Calu3 (cell line): Measurements from ENCODE around the gene FBXO44. TPM values are rescaled to one million over a fixed set of nuclear protein-coding genes. Genes with fewer than 3 reads are reported as not detected.
A peak's percentile ranks its signal among the peaks of the same experiment; 100 is the strongest.

Source experiments
- BruUV-seq: library from RNA; stranded (reverse); fragments of 400-500 nt; replicated peaks from 2 replicates; lab custom pipeline; 2021; lab: Mats Ljungman, UMichigan
- CTCF ChIA-PET: fragments of 300-600 bp; sonication (Branson Sonifier 250); formaldehyde crosslinking; loops from one replicate; lab custom pipeline; 2022; ENCODE audit warnings: antibody characterized with exemption; lab: Charles Lee
- DNase-seq: peaks from one replicate; pipeline ENCODE4 v3.0.0; 2022
- H3K27ac Mint-ChIP-seq: one replicate; pipeline ENCODE4 v1.8.0; 2022; ENCODE audit warnings: mixed read lengths; ENCODE audit not compliant: unreplicated experiment
- H3K27me3 Mint-ChIP-seq: one replicate; pipeline ENCODE4 v1.8.0; 2022; ENCODE audit warnings: mixed read lengths; ENCODE audit not compliant: unreplicated experiment
- H3K36me3 Mint-ChIP-seq: one replicate; pipeline ENCODE4 v1.8.0; 2022; ENCODE audit warnings: mild to moderate bottlenecking, moderate library complexity, mixed read lengths; ENCODE audit not compliant: insufficient read depth, unreplicated experiment
- H3K4me1 Mint-ChIP-seq: one replicate; pipeline ENCODE4 v1.8.0; 2022; ENCODE audit warnings: mild to moderate bottlenecking, low read depth, mixed read lengths; ENCODE audit not compliant: unreplicated experiment
- H3K4me3 Mint-ChIP-seq: one replicate; pipeline ENCODE4 v1.8.0; 2022; ENCODE audit warnings: mild to moderate bottlenecking, low read depth, moderate library complexity, mixed read lengths; ENCODE audit not compliant: unreplicated experiment
- H3K9me3 Mint-ChIP-seq: one replicate; pipeline ENCODE4 v1.8.0; 2022; ENCODE audit warnings: low read depth, mixed read lengths; ENCODE audit not compliant: unreplicated experiment
- CTCF ChIP-seq: fragments of 200-600 bp; IDR thresholded peaks from one replicate; pipeline ENCODE4 v1.8.0; 2022; ENCODE audit warnings: antibody characterized with exemption; ENCODE audit not compliant: unreplicated experiment
- intact Hi-C: fragments of 100-400 bp; cut with micrococcal nuclease; formaldehyde crosslinking; loops from one replicate; pipeline ENCODE4 v1.10.0; 2022; ENCODE audit not compliant: unreplicated experiment
- total RNA-seq: library from RNA; stranded (reverse); gene quantifications from 2 replicates; pipeline ENCODE4 v1.2.3, GENCODE V29; 2022

Gene FBXO44
- total RNA-seq, 1 experiment from 2014 or later = 9.8 TPM

GRCh38 chr1:11676386-11677103 is 21.9 kb downstream of the FBXO44 start:
- H3K4me3 Mint-ChIP-seq = no peak overlapping the region
- TF ChIP-seq CTCF = no peak
- intact Hi-C loops = no loop called here
- H3K36me3 Mint-ChIP-seq = peaks cover 16% of the 10 kb centered on the region
- no peak overlapping the region for H3K27ac Mint-ChIP-seq
- CTCF ChIA-PET = interaction anchor here (0.6 to 0.7 kb wide), 2 partner anchors 1081 to 1223 kb away, joined by 3 read pairs; no protein-coding TSS in a partner anchor
- no TSS peak for BruUV-seq
- DNase-seq = no peak
- no peaks in the 10 kb centered on the region for H3K4me1 Mint-ChIP-seq
- no peaks in the 10 kb centered on the region for H3K27me3 Mint-ChIP-seq
- H3K9me3 Mint-ChIP-seq = no peaks in the 10 kb centered on the region

- DNase-seq = no peak
- TF ChIP-seq CTCF = no peak
- Mint-ChIP-seq H3K9me3 (no peaks in the 10 kb centered on the region), H3K4me1 (no peaks in the 10 kb centered on the region), H3K27me3 (no peaks in the 10 kb centered on the region), H3K36me3 (peaks cover 19% of the 10 kb centered on the region), H3K4me3 (no peak overlapping the region), H3K27ac (no peak overlapping the region)
- CTCF ChIA-PET = no interaction called here
- no TSS peak for BruUV-seq
- intact Hi-C loops = no loop called here
Measured at GRCh38 chr1:11678442-11678841, 23.8 kb downstream of the FBXO44 start.

- intact Hi-C loops = no loop called here
- BruUV-seq = no TSS peak
- CTCF ChIA-PET = interaction anchor here (1.0 kb wide), 1 partner anchor 39 kb away, joined by 3 read pairs; no protein-coding TSS in a partner anchor
- DNase-seq = no peak
- Mint-ChIP-seq H3K36me3 (peaks cover 19% of the 10 kb centered on the region), H3K27ac (no peak overlapping the region), H3K9me3 (no peaks in the 10 kb centered on the region), H3K4me3 (peak overlapping the region; percentile 92), H3K27me3 (peaks cover 18% of the 10 kb centered on the region), H3K4me1 (no peaks in the 10 kb centered on the region)
- no peak for TF ChIP-seq CTCF
Measured at GRCh38 chr1:11680270-11681070, 25.8 kb downstream of the FBXO44 start.

GRCh38 chr1:11681071-11681771 is 26.5 kb downstream of the FBXO44 start, which contains the start of gene MAD2L2:
TSS of gene MAD2L2 (minus strand) at chr1:11681148. CDS start at chr1:11680601, 547 bp downstream.
- DNase-seq = peak; percentile 81
- Mint-ChIP-seq H3K4me1 (no peaks in the 10 kb centered on the region), H3K27ac (no peak within 1 kb of the TSS), H3K9me3 (no peaks in the 10 kb centered on the region), H3K36me3 (peaks cover 19% of the 10 kb centered on the region), H3K4me3 (peak within 1 kb of the TSS; percentile 92), H3K27me3 (peaks cover 18% of the 10 kb centered on the region)
- CTCF ChIA-PET = interaction anchor here (0.8 to 1.0 kb wide), 2 partner anchors 12 to 38 kb away, joined by 3 read pairs; no protein-coding TSS in a partner anchor
- TF ChIP-seq CTCF = no peak
- intact Hi-C loops = no loop called here
- BruUV-seq = no TSS peak
